Breast epithelium (tissue), 4 donors: Measurements from ENCODE around the gene CAPN9. TPM values are rescaled to one million over a fixed set of nuclear protein-coding genes. Genes with fewer than 3 reads are reported as not detected.

Experiments used
- DNase-seq, 2 donors: peaks; one replicate each; pipeline ENCODE4 v3.0.0-alpha.2; 2019; ENCODE audit warnings: low spot score in 2 of 2
- H3K27ac ChIP-seq, 2 donors: fragments of 200-600 bp; sonication (generic) in 1 of 2; one replicate each; pipeline ENCODE4 v1.5.1; 2016 to 2019; ENCODE audit warnings: mild to moderate bottlenecking in 1 of 2
- H3K27me3 ChIP-seq, 2 donors: fragments of 200-600 bp; sonication (generic) in 1 of 2; one replicate each; pipeline versions ENCODE4 v1.5.1 to v1.6.0; 2017 to 2019; ENCODE audit warnings: control low read depth in 1 of 2, mild to moderate bottlenecking in 1 of 2
- H3K36me3 ChIP-seq: fragments of 200-600 bp; one replicate; pipeline ENCODE4 v1.5.1; 2019
- H3K4me1 ChIP-seq, 2 donors: fragments of 200-600 bp; sonication (generic); one replicate each; pipeline ENCODE4 v1.5.1; 2016 to 2019; ENCODE audit warnings: control low read depth in 1 of 2
- H3K4me3 ChIP-seq, 3 donors: fragments of 200-600 bp; sonication (generic); 1 replicate in 2 of 3; 2 replicates in 1 of 3; pipeline ENCODE4 v1.5.1; 2016 to 2019; ENCODE audit warnings: mild to moderate bottlenecking in 3 of 3, moderate library complexity in 2 of 3
- H3K9me3 ChIP-seq, 2 donors: fragments of 200-600 bp; sonication (generic) in 1 of 2; one replicate each; pipeline ENCODE4 v1.5.1; 2016 to 2019; ENCODE audit warnings: control low read depth in 1 of 2
- CTCF ChIP-seq, 3 donors: fragments of 450-650 bp; IDR thresholded peaks; one replicate each; pipeline ENCODE4 v1.5.1; 2016 to 2017; ENCODE audit warnings: antibody characterized with exemption in 3 of 3, mild to moderate bottlenecking in 3 of 3, moderate library complexity in 3 of 3
- POLR2A ChIP-seq: fragments of 450-650 bp; IDR thresholded peaks from one replicate; pipeline ENCODE4 v1.6.1; 2016; ENCODE audit warnings: antibody characterized with exemption, mild to moderate bottlenecking, moderate library complexity
- POLR2AphosphoS5 ChIP-seq, 3 donors: sonication (generic); formaldehyde crosslinking; IDR thresholded peaks; one replicate each; pipeline ENCODE4 v1.6.1; 2017; ENCODE audit warnings: antibody characterized with exemption in 3 of 3
- intact Hi-C: fragments of 100-400 bp; cut with DNase I; formaldehyde crosslinking; loops from one replicate; pipeline ENCODE4 v1.15.1; 2023; ENCODE audit warnings: low total_unique reads
- total RNA-seq, 3 donors: library from RNA; depleted of rRNA; stranded (reverse); fragments of >200 nt; gene quantifications; one replicate each; pipeline ENCODE4 v1.1.0, GENCODE V29; 2016

The CAPN9 gene
- total RNA-seq, 3 donors from 2014 or later, result 2.3 TPM; not detected in 2

- Histone ChIP-seq H3K27ac (no peak overlapping the region), H3K4me3 (no peak overlapping the region), H3K27me3 (no peaks in the 10 kb centered on the region), H3K36me3 (no peaks in the 10 kb centered on the region), H3K9me3 (no peaks in the 10 kb centered on the region), H3K4me1 (no peaks in the 10 kb centered on the region)
- TF ChIP-seq CTCF (IDR thresholded peaks at IDR 0.05) (no peak), POLR2A (no peak), POLR2AphosphoS5 (IDR thresholded peaks at IDR 0.05) (no peak)
- intact Hi-C loops, result no loop called here
- no peak for DNase-seq
Observed at GRCh38 chr1:230818901-230819300, 71.7 kb downstream of the CAPN9 start.

DNA sequence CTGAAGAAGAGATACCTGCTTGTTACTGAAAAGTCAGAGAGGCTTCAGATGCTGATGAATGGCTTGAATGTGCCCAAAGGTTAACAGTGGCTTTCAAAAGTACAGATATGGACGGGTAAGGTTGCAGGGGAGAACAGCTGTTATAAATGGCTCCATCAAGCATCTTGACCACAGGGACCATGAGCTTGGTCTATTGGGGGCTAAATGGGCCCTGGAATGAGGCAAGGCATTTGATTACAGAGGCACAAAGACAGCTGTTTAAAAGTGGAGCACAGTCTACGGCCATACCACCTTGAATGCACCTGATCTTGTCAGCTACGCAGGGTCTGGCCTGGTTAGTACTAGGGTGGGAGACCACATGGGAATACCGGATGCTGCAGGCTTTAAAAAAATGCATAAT, 72.8 kb downstream of the CAPN9 start:
- H3K36me3 ChIP-seq, result no peaks in the 10 kb centered on the region
- peaks cover 0 to 4% of the 10 kb centered on the region in 2 donors for H3K4me1 ChIP-seq
- TF ChIP-seq POLR2AphosphoS5 (IDR thresholded peaks at IDR 0.05) (no peak), POLR2A (no peak), CTCF (IDR thresholded peaks at IDR 0.05) (no peak)
- no peak for DNase-seq
- no peak overlapping the region for H3K27ac ChIP-seq
- no peak overlapping the region for H3K4me3 ChIP-seq
- no peaks in the 10 kb centered on the region for H3K27me3 ChIP-seq
- H3K9me3 ChIP-seq, result no peaks in the 10 kb centered on the region
- intact Hi-C loops, result no loop called here

- no peak for DNase-seq
- Histone ChIP-seq H3K4me3 (no peak overlapping the region), H3K27ac (no peak overlapping the region)
Observed at GRCh38 chr1:230820568-230820967, 73.4 kb downstream of the CAPN9 start.

DNA sequence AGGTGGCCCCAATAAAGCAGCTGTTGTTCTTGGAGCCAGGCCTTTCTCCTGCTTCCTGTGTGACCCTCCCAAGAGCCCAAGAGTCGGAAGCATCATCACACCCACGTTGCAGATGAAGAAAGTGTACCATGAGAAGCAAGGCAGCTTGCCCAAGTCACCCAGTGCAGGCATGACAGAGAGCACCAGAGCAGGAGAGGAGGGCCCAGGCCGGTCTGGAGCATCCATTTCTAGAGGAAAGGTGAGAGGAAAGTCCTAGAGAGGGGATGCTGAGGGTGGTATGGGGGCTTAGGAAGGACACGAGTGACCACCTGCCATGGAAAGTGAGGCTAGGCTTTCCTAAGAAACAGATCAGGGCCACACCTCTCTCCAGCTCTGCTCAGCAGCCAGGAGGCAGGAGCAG, 74.2 kb downstream of the CAPN9 start:
- H3K27ac ChIP-seq, result peak overlapping the region in 1 of 2 donors; percentile 44
- no peak overlapping the region for H3K4me3 ChIP-seq
- H3K9me3 ChIP-seq, result no peaks in the 10 kb centered on the region
- intact Hi-C loops, result no loop called here
- H3K27me3 ChIP-seq, result no peaks in the 10 kb centered on the region
- no peaks in the 10 kb centered on the region for H3K36me3 ChIP-seq
- no peak for DNase-seq
- peaks cover 6 to 8% of the 10 kb centered on the region in 2 donors for H3K4me1 ChIP-seq
- no peak for TF ChIP-seq POLR2AphosphoS5 (IDR thresholded peaks at IDR 0.05)

More at GRCh38 chr1:230820568-230820967, 73.4 kb downstream of the CAPN9 start:
- H3K27me3 ChIP-seq, result no peaks in the 10 kb centered on the region
- no peaks in the 10 kb centered on the region for H3K9me3 ChIP-seq
- peaks cover 0 to 4% of the 10 kb centered on the region in 2 donors for H3K4me1 ChIP-seq
- intact Hi-C loops, result no loop called here
- H3K36me3 ChIP-seq, result no peaks in the 10 kb centered on the region
- no peak for TF ChIP-seq CTCF (IDR thresholded peaks at IDR 0.05)
- no peak for TF ChIP-seq POLR2AphosphoS5 (IDR thresholded peaks at IDR 0.05)
- no peak for TF ChIP-seq POLR2A

- no peak for TF ChIP-seq POLR2A
- TF ChIP-seq POLR2AphosphoS5 (IDR thresholded peaks at IDR 0.05), result peak in 2 of 3 donors; percentile 13 to 80
- H3K9me3 ChIP-seq, result no peaks in the 10 kb centered on the region
- H3K27me3 ChIP-seq, result no peaks in the 10 kb centered on the region
- no peak for DNase-seq
- H3K36me3 ChIP-seq, result no peaks in the 10 kb centered on the region
- H3K4me3 ChIP-seq, result no peak overlapping the region
- peak overlapping the region; percentile 90 to 91 for H3K27ac ChIP-seq
- intact Hi-C loops, result no loop called here
- peaks cover 8 to 9% of the 10 kb centered on the region in 2 donors for H3K4me1 ChIP-seq
Observed at GRCh38 chr1:230822092-230822581, 74.9 kb downstream of the CAPN9 start.

- Histone ChIP-seq H3K9me3 (no peaks in the 10 kb centered on the region), H3K27ac (peak overlapping the region; percentile 90 to 91), H3K27me3 (no peaks in the 10 kb centered on the region), H3K36me3 (no peaks in the 10 kb centered on the region), H3K4me1 (peaks cover 8 to 12% of the 10 kb centered on the region in 2 donors), H3K4me3 (no peak overlapping the region)
- DNase-seq, result no peak
- intact Hi-C loops, result no loop called here
- no peak for TF ChIP-seq POLR2AphosphoS5 (IDR thresholded peaks at IDR 0.05)
- no peak for TF ChIP-seq POLR2A
- TF ChIP-seq CTCF (IDR thresholded peaks at IDR 0.05), result no peak
Observed at GRCh38 chr1:230823426-230823825, 76.2 kb downstream of the CAPN9 start.
